Stimulated activated naive CD4-positive, alpha-beta T cell treated with Interleukin-2 at 50 U/mL for 16 hours (primary cell): ENCODE measurements around the gene CDH16.
A peak's percentile ranks its signal among the peaks of the same experiment; 100 is the strongest.

Experiments
- DNase-seq: peaks from one replicate; lab custom pipeline; 2025; lab: John Stamatoyannopoulos, UW

The CDH16 gene

DNA sequence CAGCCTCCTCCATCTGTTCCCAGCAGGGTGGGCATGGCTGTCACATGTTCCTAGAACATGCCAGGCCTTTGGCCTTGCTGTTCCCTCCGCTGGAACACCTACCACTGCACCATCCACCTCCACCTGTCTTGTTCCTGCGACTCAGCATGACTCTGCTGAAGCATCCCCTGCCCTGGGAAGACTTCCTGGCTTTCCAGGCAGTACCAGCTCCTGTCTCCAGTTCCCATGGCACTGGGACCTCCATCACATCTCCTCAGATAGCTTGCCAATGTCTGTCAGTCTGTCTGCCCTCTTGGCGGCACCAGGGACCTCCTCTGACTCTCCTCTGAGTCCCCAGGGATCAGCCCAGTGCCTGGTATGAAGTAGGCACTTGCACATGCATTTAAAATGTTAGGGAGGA lies 22.7 kb downstream of the CDH16 start:
- DNase-seq: no peak

DNA sequence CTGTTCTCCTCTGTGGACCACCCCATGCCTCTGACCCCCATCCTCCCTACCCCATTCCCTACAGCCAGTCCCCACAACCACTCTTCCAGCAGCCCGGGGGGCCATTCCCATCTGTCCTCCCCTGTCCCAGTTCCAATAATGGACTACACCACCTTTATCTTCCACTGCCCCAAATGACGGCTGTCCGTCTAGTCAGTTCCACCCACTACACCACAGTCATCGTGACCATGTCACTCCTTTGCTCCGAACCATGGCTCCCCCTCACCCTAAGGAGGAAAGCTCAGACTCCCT lies 23.1 kb downstream of the CDH16 start:
- no peak for DNase-seq

DNA sequence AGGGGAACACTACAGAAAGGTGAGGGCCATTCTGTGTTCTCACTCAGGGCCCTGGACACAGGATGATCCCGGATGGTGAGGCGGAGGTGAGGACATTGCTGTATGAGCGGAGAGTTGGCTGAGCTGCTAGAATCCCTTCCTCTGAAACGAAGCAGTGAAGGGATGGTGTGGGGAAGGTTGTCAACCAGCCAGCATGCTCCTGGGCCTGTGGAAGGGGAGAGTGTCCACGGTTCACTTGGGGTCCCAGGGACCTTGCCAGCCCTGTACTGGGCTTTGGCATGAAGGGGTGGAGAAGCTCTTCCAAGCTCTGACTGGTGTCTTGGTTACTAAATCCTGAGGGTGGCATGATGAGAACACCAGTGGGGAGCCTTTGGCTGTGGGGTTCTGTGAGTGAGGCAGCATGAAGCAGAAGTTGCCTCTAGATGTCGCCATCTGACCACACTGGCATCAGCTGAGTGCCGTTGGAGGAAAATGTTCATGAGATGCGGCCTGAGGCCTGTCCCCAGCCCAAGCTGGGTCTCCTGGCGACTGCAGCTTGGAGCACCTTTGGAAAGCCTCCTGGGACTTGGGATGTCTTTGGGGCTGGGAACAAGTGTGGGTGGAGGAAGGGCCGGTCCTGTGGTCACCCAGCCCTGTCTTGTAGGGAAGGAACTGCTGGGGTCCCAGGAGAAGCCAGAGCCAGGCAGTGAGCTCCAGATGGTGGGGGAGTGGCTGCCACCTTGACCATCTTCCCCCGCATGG lies 23.6 kb downstream of the CDH16 start:
- DNase-seq: peak; percentile 42

DNA sequence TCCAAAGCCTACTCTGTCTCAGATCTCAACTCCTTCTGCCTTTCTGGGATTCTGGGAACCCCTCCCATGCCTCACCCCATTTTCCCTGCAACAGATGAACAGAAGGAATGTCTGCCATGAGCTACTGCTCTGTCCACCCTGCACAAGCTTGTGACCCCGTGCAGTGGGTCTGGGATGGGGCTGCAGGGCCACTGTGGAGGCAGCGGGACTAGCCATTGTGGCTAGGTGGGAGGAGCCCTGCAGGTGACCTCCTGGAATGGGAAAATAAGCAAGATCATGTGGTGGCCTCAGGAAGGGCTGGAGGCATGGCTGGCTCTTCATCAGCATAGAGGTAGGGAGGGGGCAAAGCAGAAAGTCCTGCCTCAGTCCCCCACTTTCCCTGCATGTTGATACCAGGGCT lies 24.6 kb downstream of the CDH16 start:
- no peak for DNase-seq

DNA sequence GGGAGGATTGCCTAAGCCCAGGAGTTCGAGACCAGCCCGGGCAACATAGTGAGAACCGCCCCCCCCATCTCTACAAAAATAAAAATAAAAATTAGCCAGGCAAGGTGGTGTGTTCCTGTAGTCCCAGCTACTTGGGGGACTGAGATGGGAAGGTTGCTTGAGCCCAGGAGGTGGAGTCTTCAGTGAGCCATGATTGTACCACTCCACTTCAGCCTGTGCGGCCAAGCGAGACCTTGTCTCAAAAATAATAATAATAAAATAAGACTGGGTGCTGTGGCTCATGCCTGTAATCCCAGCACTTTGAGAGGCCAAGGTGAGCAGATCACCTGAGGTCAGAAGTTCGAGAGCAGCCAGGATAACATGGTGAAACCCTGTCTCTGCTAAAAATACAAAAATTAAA lies 26.9 kb downstream of the CDH16 start:
- DNase-seq: no peak

DNA sequence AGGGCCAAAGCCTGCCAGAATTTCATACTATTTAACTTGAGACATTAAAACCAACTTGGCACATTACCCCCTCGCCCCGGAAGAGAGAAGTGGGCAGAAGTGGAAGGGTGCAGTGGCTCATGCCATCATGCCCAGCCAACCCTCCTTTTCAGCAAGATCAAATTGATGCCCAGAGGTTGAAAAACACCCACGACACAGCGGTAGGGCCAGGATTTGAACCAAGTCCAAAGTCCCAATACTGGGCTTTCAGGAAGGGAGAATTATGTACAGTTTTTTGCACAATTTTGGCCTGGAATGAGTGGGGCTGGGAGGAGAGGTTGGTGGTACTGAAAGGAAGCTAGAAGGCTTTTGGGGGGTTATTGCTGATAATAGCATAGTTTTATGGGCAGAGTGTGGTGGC lies 27.3 kb downstream of the CDH16 start:
- DNase-seq: no peak

DNA sequence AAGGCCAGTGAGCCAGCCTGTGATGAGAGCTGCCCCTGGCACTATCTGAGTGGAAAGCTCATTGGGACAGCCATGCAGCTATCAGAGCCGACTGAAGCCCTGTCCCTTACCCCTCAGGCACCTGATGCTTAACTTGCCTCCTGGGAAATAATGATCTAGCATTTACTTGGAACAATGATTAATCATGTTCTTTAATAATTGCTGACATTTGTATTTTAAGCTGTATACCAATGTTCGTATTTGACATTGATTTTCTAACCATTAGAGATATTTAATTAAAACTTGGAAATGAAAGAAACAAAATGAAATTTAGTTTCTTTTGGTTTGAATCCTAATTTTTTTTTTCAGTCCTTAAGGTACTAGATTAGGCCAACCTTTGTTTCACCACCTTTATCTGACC lies 27.9 kb downstream of the CDH16 start:
- DNase-seq: no peak

DNA sequence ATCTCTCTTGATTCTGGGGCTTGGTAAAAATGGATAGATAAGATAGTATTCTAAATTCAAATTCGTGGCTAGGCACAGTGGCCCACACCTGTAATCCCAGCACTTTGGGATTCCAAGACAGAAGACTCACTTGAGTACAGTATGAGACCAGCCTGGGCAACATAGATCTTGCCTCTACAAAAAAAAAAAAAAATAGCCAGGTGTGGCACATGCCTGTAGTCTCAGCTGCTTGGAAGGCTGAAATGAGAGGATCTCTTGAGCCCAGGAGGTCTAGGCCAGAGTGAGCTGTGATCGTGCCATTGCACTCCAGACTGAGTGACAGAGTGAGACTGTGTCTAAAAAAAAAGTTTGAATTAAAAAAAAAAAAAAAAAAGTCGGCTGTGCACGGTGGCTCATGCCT lies 29.1 kb downstream of the CDH16 start:
- no peak for DNase-seq

DNA sequence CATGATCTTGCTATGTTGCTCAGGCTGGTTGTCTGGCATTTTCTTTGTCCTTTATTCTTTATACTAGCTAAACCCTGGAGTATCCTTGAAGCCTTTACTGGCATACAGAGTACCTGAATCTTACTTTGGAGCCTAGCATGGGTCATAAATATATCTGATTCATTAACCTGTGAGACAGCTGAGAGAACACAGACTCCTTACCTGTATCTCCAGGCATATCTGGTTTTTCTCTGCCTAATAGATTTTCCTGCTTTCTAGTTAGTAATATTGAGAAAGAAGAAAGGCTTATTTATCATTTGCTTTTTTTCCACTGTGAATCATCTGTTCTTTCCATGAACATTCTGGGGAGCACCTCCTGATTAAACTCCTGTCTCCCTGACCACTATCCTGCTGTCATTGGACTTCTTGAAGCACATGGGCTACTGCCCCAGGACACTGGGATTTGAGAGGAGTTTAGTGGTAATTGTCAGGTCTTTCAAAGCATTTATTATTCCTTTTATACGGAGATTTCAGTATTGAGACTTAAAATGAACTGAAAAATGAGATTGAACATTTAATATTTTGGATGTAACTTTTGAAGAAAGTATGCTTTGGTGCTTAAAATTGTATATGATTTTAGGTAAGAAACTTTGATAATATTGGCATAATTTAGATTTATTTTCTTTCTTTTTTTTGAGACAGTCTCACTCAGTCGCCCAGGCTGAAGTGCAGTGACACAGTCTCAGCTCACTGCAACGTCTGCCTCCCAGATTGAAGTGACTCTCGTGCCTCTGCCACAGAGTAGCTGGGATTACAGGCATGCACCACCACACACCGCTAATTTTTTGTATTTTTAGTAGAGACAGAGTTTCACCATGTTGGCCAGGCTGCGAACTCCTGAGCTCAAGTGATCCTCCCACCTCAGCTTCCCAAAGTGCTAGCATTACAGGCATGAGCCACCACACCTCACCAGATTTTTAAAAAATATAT lies 29.8 kb downstream of the CDH16 start:
- DNase-seq: no peak

DNA sequence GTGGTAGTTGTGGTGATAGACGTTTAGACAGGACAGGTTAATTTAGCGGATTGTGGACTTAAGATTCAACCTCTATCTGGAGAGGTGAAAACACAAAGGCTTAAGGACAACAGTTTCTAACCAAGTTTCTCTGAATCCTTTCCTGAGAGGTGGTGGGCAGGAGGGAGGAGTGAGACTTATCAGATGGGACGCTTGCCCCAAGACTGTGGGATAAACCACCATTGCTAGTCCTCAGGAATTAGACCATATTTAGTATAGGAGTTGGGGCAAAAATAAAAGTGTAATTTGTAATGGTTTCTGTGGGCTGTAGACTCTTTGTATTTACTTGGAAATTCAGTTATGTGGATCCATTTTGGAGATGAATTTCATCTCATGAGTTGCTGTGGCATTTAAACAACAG lies 31.8 kb downstream of the CDH16 start:
- no peak for DNase-seq

DNA sequence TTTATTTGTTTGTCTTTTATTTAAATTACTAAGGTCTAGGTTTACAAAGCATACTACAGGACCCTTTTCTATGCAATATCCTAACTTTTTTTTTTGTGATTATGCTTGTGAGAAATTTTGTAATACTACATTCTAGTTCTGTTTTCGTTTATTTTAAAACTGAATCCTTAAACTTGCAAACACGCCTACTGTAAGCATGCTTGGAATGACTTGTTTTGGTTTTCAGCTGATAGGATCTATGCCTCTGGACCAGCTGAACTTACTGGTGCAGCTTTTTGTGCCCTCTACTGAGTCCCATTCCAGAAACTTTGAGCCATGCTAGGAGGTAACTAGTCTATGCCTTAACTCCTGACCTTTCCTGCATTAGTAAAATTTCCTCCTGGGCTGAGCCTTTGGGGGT lies 32.4 kb downstream of the CDH16 start:
- no peak for DNase-seq

DNA sequence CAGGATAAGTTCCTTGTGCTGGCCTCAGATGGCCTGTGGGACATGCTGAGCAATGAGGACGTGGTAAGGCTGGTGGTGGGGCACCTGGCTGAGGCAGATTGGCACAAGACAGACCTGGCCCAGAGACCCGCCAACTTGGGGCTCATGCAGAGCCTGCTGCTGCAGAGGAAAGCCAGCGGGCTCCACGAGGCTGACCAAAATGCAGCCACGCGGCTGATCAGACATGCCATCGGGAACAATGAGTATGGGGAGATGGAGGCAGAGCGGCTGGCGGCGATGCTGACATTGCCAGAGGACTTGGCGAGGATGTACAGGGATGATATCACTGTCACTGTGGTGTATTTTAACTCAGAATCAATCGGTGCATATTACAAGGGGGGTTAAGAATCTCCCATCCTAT lies 33.2 kb downstream of the CDH16 start:
- DNase-seq: no peak

DNA sequence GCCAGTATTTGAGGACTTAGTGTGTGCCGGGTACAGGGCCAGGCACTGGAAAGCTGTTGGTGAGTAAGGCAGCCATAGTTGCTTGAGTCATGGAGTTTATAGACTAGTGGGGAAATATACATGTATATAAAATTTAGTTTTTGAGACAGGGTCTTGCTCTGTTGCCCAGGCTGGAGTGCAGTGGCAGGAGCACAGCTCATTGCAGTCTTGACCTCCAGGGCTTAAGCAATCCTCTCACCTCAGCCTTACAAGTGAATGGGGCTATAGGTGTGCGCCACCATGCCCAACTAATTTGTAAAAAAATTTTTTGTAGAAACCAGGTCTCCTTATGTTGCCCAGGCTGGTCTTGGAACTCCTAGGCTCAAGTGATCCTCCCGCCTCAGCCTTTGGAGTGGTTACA lies 36.0 kb downstream of the CDH16 start:
- DNase-seq: no peak

DNA sequence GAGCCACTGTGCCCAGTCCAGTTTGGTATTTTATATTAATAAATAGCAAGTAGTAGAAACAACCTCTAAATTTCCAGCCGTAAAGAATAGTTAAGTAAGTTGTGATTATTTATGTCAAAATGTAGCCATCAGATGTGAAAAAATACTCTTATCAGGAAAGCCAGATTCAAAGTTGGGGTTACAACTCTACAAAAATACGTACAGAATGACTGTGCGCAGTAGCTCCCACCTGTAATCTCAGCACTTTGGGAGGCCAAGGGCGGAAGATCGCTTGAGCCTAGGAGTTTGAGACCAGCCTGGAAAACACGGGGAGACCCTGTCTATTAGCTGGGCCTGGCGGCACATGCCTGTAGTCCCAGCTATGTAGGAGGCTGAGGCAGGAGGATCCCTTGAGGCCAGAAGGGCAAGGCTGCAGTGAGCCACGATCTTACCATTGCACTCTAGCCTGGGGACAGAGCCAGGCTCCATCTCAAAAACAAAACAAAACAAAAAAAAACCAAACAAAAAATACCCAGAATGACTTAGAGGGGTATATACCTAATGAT lies 36.6 kb downstream of the CDH16 start:
- DNase-seq: no peak

DNA sequence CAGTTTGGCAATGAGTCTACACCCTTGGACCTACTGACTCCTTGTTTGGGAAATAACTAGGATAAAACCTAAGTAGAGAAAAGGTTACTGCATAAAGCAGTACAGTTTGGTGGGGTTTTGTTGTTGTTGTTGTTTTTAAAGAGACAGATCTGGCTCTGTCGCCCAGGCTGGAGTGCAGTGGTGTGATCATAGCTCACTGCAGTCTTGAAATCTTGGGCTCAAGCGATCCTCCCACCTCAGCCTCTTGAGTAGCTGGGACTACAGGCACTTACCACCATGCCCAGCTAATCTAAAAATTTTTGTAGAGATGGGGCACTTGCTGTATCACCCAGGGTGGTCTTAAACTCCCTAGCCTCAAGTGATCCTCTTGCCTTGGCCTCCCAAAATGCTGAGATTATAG lies 37.1 kb downstream of the CDH16 start:
- no peak for DNase-seq

DNA sequence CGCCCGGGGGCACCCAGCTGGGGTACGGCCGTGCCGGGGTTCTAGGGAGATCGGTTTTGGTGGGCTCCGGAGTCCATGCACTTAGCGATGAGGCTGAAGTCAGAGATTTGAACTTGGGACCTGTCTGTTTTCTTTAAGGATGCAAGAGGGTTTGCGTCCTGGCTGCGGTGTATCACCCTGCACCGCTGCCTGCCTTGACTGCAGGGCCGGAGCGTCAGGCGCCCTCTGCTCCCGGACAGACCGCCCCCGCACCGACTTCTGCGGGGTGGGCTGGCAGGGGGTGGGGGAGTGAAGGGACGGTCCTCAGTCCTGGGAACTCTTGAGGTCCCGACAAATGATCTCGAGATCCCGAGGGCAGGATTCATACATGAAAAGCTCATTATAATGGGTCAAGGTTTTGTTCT lies 37.7 kb downstream of the CDH16 start:
- no peak for DNase-seq

DNA sequence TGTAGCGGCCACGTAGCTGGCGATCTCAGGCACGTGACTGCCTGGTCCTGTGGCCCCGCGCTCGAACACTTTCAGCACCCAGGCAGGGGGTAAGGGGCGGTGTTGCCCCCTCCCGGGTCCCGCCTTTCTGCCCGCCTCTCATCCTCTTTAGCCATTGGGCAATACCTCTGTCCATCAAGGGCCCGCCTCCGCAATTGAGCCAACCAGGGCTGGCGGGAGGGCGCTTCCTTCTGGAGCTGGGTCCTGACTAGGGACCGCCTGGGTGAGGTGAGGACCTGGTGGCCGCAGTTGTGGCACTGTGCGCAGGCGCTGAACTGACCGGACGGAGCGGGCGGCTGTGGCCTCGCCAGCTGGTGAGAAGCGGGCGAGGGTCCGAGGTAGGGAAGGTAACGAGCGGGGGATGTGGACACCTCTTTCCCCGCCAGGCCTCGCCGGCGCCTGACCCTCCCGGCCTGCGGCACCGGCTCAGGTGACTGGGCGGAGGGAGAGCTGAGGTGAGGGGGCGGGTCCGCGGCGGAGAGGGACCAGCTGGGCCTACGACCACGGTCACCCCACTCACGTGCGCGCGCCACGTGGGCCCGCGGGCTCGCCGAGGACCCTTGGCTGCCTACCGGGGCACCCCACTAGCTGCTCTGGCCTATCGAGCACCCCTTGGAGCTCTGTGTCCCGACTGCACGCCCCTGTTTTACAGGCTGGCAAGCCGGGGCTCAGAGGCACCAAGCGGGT lies 38.2 kb downstream of the CDH16 start, which contains the start of gene PDP2:
TSS of gene PDP2 (plus strand) at position 228 of the 726 bp plus-strand sequence. CDS start 3,770 bp downstream, outside the sequence.
- peak; percentile 85 for DNase-seq

DNA sequence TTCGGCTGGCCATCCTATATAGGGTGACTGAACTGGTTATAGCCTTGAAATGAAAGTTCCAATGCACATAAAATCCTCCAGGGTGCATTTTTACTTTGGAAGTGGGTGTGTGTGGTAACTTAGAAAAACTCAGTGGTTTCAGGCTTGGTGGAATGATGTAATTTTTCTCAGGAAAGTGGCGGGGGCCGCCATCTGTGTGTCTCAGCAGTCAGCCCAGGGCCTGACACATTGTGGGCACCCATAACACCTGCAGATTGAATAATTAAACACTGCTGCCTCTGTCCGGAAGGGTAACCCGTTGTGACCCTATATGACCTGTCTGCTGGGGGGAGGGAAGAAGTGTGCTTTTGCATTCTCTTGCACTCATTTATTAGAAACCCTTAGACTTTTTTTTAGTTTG lies 40.6 kb downstream of the CDH16 start:
- DNase-seq: peak; percentile 76

DNA sequence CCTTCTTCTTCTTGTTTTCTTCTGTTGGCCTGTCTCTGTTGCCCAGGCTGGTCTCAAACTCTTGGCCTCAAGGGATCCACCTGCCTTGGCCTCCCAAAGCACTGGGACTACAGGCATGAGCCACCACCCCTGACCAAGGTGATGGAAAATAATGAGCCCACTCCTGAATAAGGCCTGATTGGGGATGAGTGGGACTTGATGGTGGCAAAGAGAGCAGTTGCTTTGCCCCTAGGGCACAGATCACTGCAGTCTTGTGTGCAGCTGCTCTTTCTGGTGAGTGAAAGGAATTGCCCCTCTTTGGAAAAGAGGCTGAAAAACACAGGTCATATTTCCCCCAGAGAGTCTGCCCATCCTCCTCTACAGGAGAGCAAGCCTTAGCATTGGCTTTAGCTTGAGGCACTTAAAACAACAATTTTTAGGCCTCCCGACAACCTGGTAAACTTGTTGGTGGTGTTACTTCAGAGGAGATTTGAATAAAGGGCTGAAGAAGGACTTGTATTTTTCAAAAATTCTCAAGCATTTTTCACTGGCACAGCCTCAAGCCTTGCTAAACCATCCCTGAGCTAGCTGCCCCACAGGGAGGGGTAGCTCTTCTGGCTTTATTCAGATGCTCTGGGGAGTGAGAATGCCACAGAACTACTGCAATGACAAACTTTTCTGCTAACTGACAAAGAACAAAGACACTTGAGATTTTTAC lies 44.5 kb downstream of the CDH16 start:
- peak; percentile 8 for DNase-seq

DNA sequence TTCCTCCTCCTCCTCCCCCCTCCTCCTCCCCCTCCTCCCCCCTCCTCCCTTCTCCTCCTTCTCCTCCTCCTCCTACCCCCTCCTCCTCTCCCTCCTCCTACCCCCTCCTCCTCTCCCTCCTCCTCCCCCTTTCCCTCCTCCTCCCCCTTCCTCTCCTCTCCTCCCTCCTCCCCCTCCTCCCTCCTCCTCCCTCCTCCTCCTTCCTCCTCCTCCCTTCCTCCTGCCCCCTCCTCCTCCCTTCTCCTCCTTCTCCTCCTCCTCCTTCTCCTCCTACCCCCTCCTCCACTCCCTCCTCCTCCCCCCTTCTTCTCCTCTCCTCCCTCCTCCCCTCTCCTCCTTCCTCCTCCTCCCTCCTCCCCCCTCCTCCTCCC lies 45.0 kb downstream of the CDH16 start:
- DNase-seq: no peak

DNA sequence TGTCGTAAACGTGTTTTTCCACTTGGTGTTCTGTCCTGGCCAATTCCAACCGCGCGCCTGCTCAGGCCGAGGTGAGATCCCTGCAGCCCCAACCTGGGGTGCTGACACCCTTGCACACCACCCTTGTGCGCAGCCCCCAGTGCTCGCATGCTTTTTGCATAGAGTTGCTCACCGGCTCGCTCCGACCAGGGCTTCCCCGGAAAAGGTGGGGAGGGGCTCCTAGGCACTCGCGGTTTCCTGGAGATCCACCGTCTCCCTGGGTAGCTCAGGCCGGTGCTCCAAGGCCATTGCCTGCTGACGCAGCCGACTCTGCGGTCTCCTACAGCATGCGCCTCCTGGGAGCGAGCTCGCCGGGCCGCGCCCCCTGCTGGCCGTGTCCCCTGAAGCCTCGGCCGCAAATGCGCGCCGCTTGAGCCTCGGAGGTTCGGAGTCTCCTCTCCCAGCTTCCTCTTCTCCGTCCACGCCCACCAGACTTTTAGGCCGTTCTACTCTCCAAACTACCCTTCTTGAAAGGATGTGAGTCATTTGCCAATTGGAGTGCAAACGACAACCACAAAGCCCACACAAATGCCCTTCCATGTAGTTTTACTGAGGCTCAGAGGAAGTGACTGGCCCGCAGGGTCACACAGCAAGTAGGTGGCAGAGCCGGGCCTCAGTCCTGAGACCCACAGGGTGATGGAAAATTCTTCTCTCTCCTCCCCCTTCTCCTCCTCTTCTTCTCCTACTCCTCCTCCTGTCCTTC lies 45.6 kb downstream of the CDH16 start:
- peak; percentile 86 for DNase-seq
